ENCODE results near the gene CYP27A1. TPM values are rescaled to one million over a fixed set of nuclear protein-coding genes. Genes with fewer than 3 reads are reported as not detected.
A peak's percentile ranks its signal among the peaks of the same experiment; 100 is the strongest.

The CYP27A1 gene
- total and polyA plus RNA-seq, 2 of the 8 experiments (the other 6 are each of a cell fraction or from before 2014, with no cell fraction given): 5.4 to 14.7 TPM

GRCh38 chr2:218828477-218828778 is 46.5 kb downstream of the CYP27A1 start:
- Histone ChIP-seq H3K27me3 (replicated peaks in 1 of 4; ENCODE audit: control insufficient read depth in 3 of 4, extremely low read depth in 1 of 4, insufficient read depth in 3 of 4, low read length in 3 of 4) (peaks cover 0 to 4% (median 0%) of the 10 kb centered on the region in 4 experiments; a peak in 1 of 7 replicates), H2BK120ac (replicated peaks; ENCODE audit: low read depth, low read length) (no peak overlapping the region), H3K79me1 (ENCODE audit: low read depth, low read length) (no peaks in the 10 kb centered on the region), H3K4me2 (ENCODE audit: insufficient read depth in 1 of 2, low read depth in 2 of 2, low read length in 2 of 2) (no peak overlapping the region), H2AFZ (ENCODE audit: low read length) (no peak overlapping the region), H3K56ac (replicated peaks; ENCODE audit: insufficient read length, low read depth, low read length) (no peak overlapping the region), H3K14ac (ENCODE audit: insufficient read length) (no peak overlapping the region), H3K23ac (ENCODE audit: insufficient read length) (no peak overlapping the region), H3K9me3 (ENCODE audit: insufficient read depth in 2 of 2, low read depth in 1 of 2, low read length in 1 of 2) (no peaks in the 10 kb centered on the region), H3K27ac (ENCODE audit: low read depth, low read length) (no peak overlapping the region), H3K9ac (replicated peaks in 1 of 4; ENCODE audit: extremely low read depth in 1 of 4, low read depth in 3 of 4, low read length in 3 of 4) (no peak overlapping the region), H3K4me1 (replicated peaks in 1 of 4; ENCODE audit: control insufficient read depth in 3 of 4, insufficient read depth in 4 of 4, low read length in 3 of 4) (no peaks in the 10 kb centered on the region), H3K36me3 (ENCODE audit: control insufficient read depth in 2 of 4, insufficient read depth in 4 of 4, low read length in 3 of 4) (no peaks in the 10 kb centered on the region), H3K23me2 (ENCODE audit: low read depth, low read length) (peaks cover 2% of the 10 kb centered on the region; the same call in 1 of the 2 replicates), H4K20me1 (replicated peaks in 1 of 2; ENCODE audit: control insufficient read depth in 1 of 2, insufficient read depth in 2 of 2, low read length in 2 of 2) (no peaks in the 10 kb centered on the region), H4K91ac (replicated peaks; ENCODE audit: insufficient read length, low read length) (no peak overlapping the region), H2AK5ac (ENCODE audit: low read depth, low read length) (no peak overlapping the region), H2BK5ac (ENCODE audit: low read depth, low read length) (no peak overlapping the region), H3K4ac (replicated peaks; ENCODE audit: insufficient read length, low read depth, low read length) (no peak overlapping the region), H4K5ac (ENCODE audit: insufficient read length, low read depth, low read length) (no peak overlapping the region), H3K4me3 (ENCODE audit: extremely low read depth in 1 of 4, insufficient read depth in 2 of 4, low read depth in 3 of 4, low read length in 4 of 4) (no peak overlapping the region), H3K18ac (ENCODE audit: extremely low read depth, low read length) (no peak overlapping the region), H3K79me2 (ENCODE audit: control insufficient read depth in 1 of 2, insufficient read depth in 2 of 2, low read length in 2 of 2) (no peaks in the 10 kb centered on the region), H2BK20ac (ENCODE audit: low read length) (no peak overlapping the region), H2BK12ac (ENCODE audit: low read depth, low read length) (no peak overlapping the region), H4K8ac (ENCODE audit: extremely low read depth, insufficient read depth, low read length) (peak overlapping the region; percentile 57; the same call in 1 of the 2 replicates), H2BK15ac (ENCODE audit: low read length) (no peak overlapping the region)
- FAIRE-seq: no peak
- 94% methylated on average over 2 of the region's 4 CpGs; no CpG with 5 or more reads in 1 of the 2 experiments for WGBS, 2 experiments (ENCODE audit: extremely low coverage in 1 of 2, insufficient coverage in 1 of 2, insufficient read length in 1 of 2, insufficient replicate concordance in 2 of 2, low coverage in 1 of 2, low lambda C conversion rate in 2 of 2, missing lambda C conversion rate in 1 of 2)
- no peak for TF ChIP-seq TEAD4 (IDR thresholded peaks at IDR 0.05; ENCODE audit: low read depth, low read length)
- CTCF ChIA-PET (ENCODE audit: partially characterized antibody): interaction anchor here (0.9 to 2.6 kb wide), 3 partner anchors 19 to 71 kb away, joined by 3 to 9 read pairs (median 4); no protein-coding TSS in a partner anchor
- POLR2A ChIA-PET (ENCODE audit: partially characterized antibody): interaction anchor here (2.3 kb wide), 1 partner anchor 12 kb away, joined by 5 read pairs; no protein-coding TSS in a partner anchor
- DNase-seq (ENCODE audit: low read depth in 1 of 2, low spot score in 2 of 2): no peak
